Measurements from ENCODE around the gene ZNF695. TPM values are rescaled to one million over a fixed set of nuclear protein-coding genes. Genes with fewer than 3 reads are reported as not detected.

ZNF695 gene
- total RNA-seq, 1 experiment from 2014 or later = not detected

GRCh38 chr1:246971090-246971721 lies 36.7 kb downstream of the ZNF695 start:
- DNase-seq (ENCODE audit: low read depth) = peak; percentile 68
- in situ Hi-C loops (cut with HindIII; ENCODE audit: low pct_unique_long_range_greater_than_20kb, low sequenced_read_pairs) = no loop called here

DNA sequence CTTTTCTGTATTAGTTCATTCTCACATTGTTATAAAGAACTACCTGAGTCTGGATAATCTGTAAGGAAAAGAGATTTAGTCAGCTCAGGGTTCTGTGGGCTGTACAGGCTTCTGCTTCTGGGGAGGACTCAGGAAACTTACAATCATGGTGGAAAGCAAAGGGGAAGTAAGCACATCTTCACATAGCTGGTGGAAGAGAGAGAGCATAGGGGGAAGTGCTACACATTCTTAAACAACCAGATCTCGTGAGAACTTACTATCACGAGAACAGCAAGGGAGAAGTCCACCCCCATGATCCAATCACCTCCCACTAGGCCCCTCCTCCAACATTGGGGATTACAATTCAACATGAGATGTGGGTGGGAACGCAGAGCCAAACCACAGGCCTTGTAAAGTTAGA lies 38.2 kb downstream of the ZNF695 start:
- in situ Hi-C loops (cut with HindIII; ENCODE audit: low pct_unique_long_range_greater_than_20kb, low sequenced_read_pairs) = no loop called here
- no peak for DNase-seq (ENCODE audit: low read depth)

DNA sequence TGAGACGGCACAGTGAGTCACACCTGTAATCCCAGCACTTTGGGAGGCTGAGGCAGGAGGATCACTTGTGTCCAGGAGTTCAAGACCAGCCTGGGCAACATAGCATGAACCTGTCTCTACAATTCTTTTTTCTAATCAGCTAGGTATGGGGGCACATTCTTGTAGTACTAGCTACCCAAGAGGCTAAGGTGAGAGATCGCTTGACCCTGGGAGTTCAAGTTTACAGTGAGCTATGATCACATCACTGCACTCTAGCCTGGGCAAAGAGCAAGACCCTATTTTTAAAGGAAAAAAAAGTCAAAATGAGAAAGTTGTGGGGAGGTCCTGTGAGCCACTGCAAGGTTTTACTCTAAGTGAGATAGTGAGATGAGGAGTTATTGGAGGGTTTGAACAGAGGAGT lies 41.4 kb downstream of the ZNF695 start:
- in situ Hi-C loops (cut with HindIII; ENCODE audit: low pct_unique_long_range_greater_than_20kb, low sequenced_read_pairs) = no loop called here
- no peak for DNase-seq (ENCODE audit: low read depth)

- DNase-seq (ENCODE audit: low read depth) = no peak
- in situ Hi-C loops (cut with HindIII; ENCODE audit: low pct_unique_long_range_greater_than_20kb, low sequenced_read_pairs) = no loop called here
Measured at GRCh38 chr1:246959944-246960693, 47.7 kb downstream of the ZNF695 start.

DNA sequence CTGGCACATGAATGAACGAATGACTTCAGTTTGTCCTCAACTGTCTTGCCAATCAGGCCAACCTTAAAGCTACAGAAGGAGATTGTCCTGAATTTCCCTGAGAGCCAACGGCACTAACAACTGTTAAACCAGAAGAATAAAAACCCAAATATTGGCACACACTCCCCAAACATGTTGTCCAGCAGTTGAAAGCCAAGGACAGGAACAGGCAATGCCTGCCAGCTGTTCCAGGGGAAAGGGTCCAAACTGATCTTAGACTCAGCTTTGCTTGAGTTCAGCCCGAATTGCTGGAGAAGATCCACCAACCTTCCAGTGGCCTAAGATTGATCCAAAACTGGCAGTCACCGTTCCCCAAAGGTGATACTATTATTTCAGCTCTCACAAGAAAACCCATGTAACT lies 53.7 kb downstream of the ZNF695 start:
- no peak for DNase-seq (ENCODE audit: low read depth)
- in situ Hi-C loops (cut with HindIII; ENCODE audit: low pct_unique_long_range_greater_than_20kb, low sequenced_read_pairs) = no loop called here

- DNase-seq (ENCODE audit: low read depth) = no peak
- in situ Hi-C loops (cut with HindIII; ENCODE audit: low pct_unique_long_range_greater_than_20kb, low sequenced_read_pairs) = no loop called here
Measured at GRCh38 chr1:246951413-246951812, 56.4 kb downstream of the ZNF695 start.

- in situ Hi-C loops (cut with HindIII; ENCODE audit: low pct_unique_long_range_greater_than_20kb, low sequenced_read_pairs) = no loop called here
- DNase-seq (ENCODE audit: low read depth) = no peak
Measured at GRCh38 chr1:246949956-246950355, 57.9 kb downstream of the ZNF695 start.

- in situ Hi-C loops (cut with HindIII; ENCODE audit: low pct_unique_long_range_greater_than_20kb, low sequenced_read_pairs) = no loop called here
- no peak for DNase-seq (ENCODE audit: low read depth)
Measured at GRCh38 chr1:246947255-246947654, 60.6 kb downstream of the ZNF695 start.

DNA sequence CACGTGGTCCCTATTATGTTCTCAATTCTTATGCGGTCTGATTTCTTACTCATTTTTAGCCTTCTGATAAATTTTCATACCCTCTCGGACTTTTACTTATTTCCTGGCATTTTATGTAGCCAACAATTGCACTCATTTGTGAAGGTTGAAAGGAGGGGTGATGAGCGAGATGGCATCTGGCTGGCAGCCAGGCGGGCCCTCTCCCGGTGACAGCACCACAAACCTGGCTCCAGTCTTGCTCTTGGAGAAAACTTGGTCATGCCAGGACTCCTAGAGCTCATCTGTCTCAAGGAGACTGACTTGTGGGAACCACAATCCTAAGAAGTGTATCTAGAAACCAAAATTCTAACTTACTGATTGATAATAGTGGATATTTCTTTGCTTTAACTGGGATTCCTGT lies 61.5 kb downstream of the ZNF695 start:
- DNase-seq (ENCODE audit: low read depth) = no peak
- in situ Hi-C loops (cut with HindIII; ENCODE audit: low pct_unique_long_range_greater_than_20kb, low sequenced_read_pairs) = no loop called here

Other genes starting within 250 kb of the ZNF695 start
- gene AHCTF1, start 76.1 kb downstream of the ZNF695 start, total RNA-seq (2014; rRNA removed; shearing (Covaris generic); ENCODE audit: low replicate concordance) = 10.0 and 13.0 TPM in 2 replicates
- 2.1 and 3.7 TPM in 2 replicates for gene ZNF670, start 70.8 kb upstream of the ZNF695 start, total RNA-seq (2014; rRNA removed; shearing (Covaris generic); ENCODE audit: low replicate concordance)
- 5.6 and 12.8 TPM in 2 replicates for gene ZNF669, start 96.3 kb upstream of the ZNF695 start, total RNA-seq (2014; rRNA removed; shearing (Covaris generic); ENCODE audit: low replicate concordance)
- 64.1 and 73.4 TPM in 2 replicates for gene ZNF124, start 164.0 kb upstream of the ZNF695 start, total RNA-seq (2014; rRNA removed; shearing (Covaris generic); ENCODE audit: low replicate concordance)
- not detected in 2 replicates for gene VN1R5, start 248.0 kb upstream of the ZNF695 start, total RNA-seq (2014; rRNA removed; shearing (Covaris generic); ENCODE audit: low replicate concordance)

Data from Caki2 (cell line).